ENCODE results near the gene OVCH2.

- TF ChIP-seq CTCF (IDR thresholded peaks at IDR 0.05; ENCODE audit: low read depth, low read length, missing input control) (no peak), SP1 (IDR thresholded peaks at IDR 0.05) (no peak), RXRA (IDR thresholded peaks at IDR 0.05) (no peak), TAF1 (conservative IDR thresholded peaks at IDR 0.05) (no peak), HNF4G (IDR thresholded peaks at IDR 0.05) (no peak), GABPA (IDR thresholded peaks at IDR 0.05 in 1 of 2, conservative IDR thresholded peaks at IDR 0.05 in 1 of 2) (no peak), YY1 (IDR thresholded peaks at IDR 0.05) (no peak), MAX (IDR thresholded peaks at IDR 0.05) (no peak)
- TF ChIP-seq, protein P1, sequence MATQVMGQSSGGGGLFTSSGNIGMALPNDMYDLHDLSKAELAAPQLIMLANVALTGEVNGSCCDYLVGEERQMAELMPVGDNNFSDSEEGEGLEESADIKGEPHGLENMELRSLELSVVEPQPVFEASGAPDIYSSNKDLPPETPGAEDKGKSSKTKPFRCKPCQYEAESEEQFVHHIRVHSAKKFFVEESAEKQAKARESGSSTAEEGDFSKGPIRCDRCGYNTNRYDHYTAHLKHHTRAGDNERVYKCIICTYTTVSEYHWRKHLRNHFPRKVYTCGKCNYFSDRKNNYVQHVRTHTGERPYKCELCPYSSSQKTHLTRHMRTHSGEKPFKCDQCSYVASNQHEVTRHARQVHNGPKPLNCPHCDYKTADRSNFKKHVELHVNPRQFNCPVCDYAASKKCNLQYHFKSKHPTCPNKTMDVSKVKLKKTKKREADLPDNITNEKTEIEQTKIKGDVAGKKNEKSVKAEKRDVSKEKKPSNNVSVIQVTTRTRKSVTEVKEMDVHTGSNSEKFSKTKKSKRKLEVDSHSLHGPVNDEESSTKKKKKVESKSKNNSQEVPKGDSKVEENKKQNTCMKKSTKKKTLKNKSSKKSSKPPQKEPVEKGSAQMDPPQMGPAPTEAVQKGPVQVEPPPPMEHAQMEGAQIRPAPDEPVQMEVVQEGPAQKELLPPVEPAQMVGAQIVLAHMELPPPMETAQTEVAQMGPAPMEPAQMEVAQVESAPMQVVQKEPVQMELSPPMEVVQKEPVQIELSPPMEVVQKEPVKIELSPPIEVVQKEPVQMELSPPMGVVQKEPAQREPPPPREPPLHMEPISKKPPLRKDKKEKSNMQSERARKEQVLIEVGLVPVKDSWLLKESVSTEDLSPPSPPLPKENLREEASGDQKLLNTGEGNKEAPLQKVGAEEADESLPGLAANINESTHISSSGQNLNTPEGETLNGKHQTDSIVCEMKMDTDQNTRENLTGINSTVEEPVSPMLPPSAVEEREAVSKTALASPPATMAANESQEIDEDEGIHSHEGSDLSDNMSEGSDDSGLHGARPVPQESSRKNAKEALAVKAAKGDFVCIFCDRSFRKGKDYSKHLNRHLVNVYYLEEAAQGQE (IDR thresholded peaks at IDR 0.05) = no peak
- TF ChIP-seq, protein P2, sequence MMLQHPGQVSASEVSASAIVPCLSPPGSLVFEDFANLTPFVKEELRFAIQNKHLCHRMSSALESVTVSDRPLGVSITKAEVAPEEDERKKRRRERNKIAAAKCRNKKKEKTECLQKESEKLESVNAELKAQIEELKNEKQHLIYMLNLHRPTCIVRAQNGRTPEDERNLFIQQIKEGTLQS (IDR thresholded peaks at IDR 0.05) = no peak
Measured at GRCh38 chr11:7683571-7683970, 22.7 kb downstream of the OVCH2 start.
